Measurements from ENCODE around the gene HNRNPA2B1.
"Not testable (repeated sequence)": the region's sequence is repeated elsewhere in the genome, so short reads cannot be mapped to it uniquely, and the experiment has no call there.

Gene HNRNPA2B1

DNA sequence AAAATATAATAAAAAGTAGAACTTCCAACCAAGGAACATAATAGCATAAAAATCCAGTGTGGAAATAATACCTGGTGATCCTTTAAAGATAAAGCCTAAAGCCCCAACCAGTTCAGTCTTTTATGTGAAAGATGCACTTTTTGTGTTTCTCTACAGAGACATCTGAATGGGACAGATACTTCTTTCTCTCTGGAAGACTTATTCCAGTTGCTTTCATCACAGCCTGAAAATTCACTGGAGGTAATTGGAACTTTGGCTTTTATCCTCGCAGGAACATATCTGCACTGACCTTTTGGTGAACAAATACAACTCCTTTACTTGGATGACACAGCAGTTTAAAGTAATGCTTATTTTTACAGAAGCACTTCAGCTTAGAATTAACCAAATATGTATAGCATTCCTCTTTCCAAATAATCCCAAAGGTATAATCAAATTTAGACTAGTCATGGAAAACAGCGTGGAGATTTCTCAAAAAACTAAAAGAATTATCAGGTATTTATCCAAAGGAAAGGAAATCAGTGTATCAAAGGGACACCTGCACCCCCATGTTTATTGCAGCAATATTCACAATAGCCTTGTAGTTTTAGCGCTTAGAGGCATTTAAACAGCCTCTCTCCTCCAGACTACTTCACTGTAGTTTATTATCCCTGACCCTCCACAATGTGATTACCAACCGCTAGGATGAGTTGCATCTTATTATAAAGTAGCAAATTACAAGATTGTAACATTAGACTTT is 16.8 kb downstream of the HNRNPA2B1 start:
- DNase-seq, result no peak

DNA sequence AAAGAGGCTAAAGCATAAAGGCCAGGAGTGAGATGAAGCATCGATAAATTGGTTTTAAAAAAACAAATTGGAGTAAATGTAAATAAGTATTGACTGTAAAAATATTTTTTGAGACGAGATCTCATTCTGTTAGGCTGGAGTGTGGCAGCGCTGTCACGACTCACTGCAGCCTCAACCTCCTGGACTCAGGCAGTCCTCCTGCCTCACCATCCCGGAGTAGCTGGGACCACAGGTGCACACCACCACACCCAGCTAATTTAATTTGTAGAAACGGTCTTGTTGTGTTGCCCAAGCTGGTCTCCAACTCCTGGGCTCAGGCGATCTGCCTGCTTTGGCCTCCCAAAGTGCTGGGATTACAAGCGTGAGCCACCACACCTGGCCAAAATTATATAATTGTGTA is 17.8 kb downstream of the HNRNPA2B1 start:
- no peak for DNase-seq

DNA sequence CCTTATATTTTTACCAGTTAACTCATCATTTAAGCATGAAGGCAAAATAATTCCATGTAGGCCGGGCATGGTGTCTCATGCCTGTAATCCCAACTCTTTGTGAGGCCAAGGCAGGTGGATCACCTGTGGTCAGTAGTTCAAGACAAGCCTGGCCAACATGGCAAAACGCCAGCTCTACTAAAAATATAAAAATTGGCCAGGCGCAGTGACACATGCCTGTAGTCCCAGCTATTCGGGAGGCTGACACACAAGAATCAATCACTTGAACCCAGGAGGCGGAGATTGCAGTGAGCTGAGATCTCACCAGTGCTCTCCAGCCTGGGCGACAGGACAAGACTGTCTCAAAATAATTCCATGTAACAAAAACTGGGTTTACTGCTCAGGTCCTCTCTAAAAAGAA is 18.3 kb downstream of the HNRNPA2B1 start:
- no peak for DNase-seq

DNA sequence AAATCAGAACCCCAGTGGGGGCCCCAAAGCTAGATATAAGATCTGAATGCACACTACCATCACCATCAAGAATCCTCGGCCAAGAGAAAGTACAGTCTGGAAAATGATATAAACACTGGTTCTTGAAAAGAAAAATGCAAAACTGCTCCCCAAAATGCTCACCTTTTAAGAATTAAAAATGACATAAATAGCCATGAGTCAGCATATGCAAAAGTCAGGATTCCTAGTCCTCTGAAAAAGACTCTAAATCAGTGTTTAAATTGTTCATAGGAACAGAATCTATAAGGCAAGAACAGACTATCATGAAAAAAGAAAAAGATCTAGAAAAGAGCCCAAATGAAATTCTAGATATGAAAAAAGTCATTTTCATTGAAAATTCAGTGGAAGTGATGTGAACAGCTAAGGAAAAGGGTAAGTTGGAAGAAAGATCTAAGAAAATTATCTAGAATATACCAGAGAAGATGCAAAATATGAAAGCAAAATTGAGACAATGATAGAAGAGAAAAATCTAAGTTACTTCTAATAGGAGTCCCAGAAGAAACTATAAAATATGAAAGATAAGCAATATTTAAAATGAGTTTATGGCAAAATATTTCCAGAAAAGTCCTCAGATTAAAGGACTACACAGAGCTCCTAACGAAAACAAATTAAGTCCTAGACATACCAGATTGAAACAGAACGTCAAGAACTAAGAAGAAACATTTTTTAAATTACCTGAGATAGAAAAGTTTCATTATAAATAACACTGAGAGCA is 18.9 kb downstream of the HNRNPA2B1 start:
- DNase-seq, result no peak

DNA sequence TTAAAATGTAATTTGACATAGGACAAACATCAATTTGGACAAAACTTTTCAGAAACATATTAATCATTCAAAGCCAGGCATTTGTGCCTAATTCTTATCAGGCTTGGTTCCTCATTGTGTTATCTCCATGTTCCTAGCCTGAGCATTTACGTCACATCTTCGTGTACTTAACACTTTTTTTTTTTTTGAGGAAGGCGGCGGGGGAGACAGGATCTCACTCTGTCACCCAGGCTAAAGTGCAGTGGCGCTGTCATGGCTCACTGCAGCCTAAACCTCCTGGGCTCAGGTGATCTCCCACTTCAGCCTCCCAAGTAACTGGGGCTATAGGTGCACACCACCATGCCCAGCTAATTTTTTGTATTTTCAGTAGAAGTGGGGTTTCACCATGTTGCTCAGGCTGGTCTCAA is 19.8 kb downstream of the HNRNPA2B1 start:
- DNase-seq, result no peak

DNA sequence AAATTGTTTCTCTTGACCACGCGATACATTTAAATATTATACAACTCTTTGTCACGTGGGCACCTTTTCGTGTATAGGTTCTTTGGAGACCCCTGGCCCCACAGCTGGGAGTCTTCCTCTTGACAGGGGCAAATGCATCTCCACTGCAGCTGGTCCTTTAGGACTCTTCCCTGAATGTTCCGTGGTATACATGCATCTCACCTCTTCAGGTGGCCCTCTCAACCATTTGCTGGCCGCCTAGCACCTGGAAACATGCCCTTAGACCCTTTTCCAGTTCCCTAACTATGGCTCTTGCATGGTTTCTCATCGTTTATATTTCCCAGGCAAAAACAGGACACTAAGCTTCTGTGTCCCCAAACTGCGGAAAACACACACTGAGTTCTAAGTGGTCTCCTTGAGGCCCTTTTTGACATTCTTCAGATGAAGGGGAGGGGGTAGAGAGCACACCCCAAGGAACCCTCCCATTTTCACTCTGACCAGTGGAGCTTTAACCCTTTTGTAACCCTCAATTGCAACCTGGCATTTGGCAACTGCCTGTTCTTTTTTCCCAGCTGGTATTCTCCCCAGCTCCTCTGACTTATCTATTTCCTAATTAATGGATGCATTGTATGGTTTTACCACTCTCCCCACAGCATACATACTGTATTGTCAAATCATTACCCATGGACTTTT is 20.6 kb downstream of the HNRNPA2B1 start:
- DNase-seq, result no peak

DNA sequence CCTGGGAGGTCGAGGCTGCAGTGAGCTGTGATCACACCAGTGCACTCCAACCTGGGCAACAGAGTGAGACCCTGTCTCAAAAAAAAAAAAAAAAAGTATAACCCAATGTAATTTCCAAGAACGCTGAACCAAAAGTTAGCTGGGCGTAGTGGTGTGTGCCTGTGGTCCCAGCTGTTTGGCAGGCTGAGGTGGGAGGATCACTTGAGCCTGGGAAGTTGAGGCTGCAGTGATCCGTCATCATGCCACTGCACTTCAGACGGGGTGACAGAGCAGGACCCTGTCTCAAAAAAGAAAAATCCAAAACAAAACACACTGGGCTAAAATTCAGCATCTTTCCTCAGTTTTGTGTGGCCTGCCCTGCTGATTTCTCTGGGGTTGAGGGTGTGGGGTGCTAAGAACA is 21.1 kb downstream of the HNRNPA2B1 start:
- DNase-seq, result no peak

DNA sequence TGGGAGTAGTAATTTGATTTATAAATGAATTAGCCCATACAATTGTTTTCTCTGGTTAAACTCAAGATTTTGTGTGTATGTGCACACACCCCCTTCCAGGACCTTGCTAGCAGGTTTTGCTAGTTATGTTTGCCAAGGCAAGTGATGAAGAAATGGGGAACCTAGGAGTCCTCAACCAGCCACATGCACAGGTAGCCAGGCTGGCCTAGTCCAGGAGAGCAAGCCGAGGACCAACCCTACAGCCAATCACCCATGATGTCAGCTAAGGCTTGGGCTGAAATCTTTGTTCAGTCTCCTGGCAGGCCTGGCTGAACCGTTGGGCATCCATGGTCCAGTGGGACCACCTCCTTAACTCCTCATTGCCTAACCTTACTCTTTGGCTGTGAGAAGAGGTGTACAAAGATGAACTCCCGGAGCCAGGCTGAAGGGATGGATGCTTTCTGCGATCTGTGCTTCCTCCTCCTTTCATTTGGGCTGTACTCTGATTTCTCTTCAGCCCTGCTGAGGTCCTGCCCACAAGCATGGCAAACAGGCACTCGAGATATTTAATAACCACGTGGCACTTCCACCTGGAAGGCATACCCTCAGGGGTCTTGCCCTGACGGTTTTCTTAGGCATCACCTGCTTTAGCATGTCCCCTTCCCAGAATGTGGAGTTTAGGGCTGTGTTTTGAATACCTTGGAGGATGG is 22.1 kb downstream of the HNRNPA2B1 start:
- no peak for DNase-seq

DNA sequence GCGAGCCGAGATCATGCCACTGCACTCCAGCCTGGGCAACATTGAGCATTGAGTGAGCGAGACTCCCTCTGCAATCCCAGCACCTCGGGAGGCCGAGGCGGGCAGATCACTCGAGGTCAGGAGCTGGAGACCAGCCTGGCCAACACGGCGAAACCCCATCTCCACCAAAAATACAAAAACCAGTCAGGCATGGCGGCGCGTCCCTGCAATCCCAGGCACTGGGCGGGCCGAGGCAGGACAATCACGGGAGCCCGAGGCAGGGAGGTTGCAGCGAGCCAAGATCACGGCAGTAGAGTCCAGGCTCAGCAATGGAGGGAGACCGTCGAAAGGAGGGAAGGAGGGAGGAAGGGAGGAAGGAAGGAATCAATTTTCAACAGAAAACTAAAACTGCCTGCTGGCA is 23.3 kb downstream of the HNRNPA2B1 start:
- DNase-seq, result not testable (repeated sequence)

DNA sequence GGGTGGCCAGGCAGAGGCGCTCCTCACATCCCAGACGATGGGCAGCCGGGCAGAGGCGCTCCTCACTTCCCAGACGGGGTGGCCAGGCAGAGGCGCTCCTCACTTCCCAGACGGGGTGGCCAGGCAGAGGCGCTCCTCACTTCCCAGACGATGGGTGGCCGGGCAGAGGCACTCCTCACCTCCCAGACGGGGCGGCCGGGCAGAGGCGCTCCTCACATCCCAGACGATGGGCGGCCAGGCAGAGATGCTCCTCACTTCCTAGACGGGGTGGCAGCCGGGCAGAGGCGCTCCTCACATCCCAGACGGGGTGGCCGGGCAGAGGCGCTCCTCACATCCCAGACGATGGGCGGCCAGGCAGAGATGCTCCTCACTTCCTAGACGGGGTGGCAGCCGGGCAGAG is 23.9 kb downstream of the HNRNPA2B1 start:
- not testable (repeated sequence) for DNase-seq

DNA sequence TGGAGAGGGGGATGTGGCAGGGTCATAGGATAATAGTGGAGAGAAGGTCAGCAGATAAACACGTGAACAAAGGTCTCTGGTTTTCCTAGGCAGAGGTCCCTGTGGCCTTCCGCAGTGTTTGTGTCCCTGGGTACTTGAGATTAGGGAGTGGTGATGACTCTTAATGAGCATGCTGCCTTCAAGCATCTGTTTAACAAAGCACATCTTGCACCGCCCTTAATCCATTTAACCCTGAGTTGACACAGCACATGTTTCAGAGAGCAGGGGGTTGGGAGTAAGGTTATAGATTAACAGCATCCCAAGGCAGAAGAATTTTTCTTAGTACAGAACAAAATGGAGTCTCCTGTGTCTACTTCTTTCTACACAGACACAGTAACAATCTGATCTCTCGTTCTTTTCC is 24.6 kb downstream of the HNRNPA2B1 start:
- not testable (repeated sequence) for DNase-seq

DNA sequence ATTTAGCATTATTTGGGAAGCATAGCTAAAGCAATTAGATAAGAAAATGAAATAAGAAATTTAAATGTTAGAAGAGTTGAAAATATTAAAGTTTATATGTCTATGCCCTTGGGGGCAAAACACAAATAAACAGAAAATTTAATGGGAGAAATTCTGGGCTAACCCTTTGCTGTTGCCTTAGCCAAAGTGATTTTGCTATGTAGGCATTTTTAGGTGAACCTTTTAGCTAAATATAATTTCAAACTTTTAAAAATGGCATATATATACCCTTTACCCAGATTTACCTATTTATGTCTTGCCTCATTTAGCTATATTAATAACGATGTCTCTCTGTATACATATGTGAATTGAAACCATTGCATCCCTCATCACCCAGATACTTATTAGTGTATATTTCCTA is 28.5 kb downstream of the HNRNPA2B1 start:
- no peak for DNase-seq

DNA sequence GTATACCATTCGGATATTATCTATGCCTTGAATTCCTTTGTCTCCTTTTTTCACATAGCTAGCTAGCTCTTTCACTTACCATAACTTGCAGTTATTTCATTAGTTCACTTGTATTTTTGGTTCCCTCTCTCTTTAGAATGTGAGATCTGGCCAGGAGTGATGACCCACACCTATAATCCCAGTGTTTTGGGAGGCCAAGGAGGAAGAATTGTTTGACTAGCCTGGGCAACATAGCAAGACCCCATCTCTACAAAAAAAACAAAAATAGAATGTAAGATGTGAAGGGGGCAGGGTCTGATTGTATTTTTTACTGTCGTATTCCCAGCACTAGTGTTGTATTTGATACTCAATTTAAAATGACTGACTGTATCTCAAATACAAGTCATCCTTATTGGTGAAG is 28.9 kb downstream of the HNRNPA2B1 start:
- no peak for DNase-seq

DNA sequence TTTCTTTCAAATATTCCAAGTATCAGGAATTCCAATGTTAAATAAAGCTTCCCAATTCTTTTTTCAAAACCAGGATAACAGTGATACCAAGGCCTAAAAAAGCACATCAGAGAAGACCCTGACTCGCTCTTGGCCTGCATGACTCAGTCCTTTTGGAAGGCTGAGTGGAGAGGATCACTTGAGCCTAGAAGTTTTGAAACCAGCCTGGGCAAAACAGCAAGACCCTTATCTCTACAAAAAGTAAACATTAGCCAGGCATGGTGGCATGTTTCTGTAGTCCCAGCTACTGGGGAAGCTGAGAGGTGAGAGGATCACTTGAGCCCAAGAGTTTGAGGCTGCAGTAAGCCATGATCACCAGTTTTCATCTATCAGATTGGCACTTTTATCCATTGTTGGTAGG is 29.9 kb downstream of the HNRNPA2B1 start:
- no peak for DNase-seq

DNA sequence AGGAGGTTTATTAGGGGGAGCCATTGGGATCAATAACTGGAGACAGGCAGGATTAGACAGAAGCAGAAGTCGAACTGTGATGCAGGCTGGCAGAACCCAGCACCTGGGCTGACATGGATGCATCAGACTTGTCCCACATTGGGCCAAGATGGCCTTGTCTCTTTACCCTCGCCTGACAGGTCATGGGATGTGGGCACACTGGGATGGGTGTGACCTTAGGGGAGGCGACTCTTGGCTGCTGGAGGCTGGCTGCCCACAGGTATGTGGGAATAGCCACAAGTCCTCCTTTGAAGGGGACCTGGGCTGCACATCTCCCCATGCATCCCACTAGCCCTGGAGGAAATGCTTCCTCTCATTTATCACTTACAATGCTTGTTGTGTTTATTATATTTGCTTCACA is 31.3 kb downstream of the HNRNPA2B1 start:
- DNase-seq, result no peak

DNA sequence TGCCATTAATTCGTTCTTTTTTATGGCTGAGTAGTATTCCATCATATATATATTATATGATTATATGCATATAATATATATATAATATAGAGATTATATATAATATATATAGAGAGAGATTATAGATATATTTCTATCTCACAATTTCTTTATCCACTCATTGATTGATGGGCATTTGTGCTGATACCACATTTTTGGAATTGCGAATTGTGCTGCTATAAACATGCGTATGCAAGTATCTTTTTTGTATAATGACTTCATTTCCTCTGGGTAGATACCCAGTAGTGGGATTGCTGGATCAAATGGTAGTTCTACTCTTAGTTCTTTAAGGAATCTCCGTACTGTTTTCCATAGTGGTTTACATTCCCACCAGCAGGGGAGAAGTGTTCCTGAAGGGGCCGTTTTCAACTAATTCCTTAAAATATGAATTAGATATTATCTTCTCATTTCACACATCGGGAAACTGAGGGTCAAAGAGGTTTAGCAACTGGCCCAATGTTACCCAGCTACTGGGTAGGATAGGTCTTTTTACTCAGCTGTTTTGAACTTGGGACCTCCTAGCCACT is 32.0 kb downstream of the HNRNPA2B1 start:
- DNase-seq, result no peak

DNA sequence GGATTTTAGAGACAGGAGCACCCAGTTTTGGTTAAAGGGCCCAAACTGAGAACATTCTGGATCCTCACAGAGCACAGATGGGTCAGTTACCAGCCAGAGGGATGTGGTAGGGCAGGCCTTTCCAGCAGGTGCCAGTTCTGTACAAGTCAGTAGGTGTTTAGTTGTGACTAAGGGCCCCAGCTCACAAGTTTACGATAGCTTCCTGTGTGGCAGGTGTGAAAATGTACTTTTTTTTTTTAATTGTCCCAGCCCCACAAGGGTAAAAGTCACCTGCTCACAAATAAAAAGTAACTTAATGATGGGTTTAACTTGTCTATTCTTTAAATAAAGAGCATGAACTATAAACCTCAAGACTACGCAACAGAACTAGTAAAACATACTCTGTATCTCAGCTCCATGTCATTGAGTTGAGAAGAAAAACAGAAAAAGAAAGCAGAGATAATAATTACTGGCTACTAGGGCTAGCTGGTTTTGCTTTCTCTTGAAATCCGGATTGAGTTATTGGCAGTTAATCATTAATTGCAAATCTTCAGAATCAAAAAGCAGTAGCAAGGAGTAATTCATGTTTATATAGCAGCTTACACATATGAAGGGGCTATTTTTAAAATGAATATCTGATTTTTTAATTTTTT is 33.1 kb downstream of the HNRNPA2B1 start:
- DNase-seq, result no peak

DNA sequence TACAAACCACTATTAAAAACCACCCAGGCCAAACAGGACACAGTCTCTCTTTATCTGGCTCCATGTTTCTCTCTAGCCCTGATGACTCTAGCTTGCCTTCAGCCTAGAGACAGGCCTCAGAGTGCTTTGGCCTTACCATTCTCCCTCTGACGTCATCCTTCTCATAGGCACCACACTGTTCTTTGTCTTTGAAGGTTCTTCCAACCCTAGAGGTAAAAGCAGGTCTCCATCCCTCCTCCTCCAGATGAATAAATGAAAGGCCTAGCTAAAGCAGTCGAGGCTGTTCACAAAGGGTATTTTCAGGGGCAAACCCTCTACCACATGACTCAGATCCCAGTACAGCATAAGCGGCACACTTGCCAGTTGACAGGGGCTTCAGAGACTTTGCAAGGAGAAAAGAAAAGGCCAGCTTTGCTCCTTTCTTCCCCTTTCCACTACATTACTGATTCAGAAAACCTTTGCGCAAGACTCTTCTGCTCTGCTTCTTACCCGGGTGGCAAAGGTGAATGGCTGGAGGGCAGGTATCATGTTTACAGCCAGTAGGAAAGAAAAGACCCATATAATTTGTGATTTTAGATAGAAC is 33.8 kb downstream of the HNRNPA2B1 start:
- no peak for DNase-seq

DNA sequence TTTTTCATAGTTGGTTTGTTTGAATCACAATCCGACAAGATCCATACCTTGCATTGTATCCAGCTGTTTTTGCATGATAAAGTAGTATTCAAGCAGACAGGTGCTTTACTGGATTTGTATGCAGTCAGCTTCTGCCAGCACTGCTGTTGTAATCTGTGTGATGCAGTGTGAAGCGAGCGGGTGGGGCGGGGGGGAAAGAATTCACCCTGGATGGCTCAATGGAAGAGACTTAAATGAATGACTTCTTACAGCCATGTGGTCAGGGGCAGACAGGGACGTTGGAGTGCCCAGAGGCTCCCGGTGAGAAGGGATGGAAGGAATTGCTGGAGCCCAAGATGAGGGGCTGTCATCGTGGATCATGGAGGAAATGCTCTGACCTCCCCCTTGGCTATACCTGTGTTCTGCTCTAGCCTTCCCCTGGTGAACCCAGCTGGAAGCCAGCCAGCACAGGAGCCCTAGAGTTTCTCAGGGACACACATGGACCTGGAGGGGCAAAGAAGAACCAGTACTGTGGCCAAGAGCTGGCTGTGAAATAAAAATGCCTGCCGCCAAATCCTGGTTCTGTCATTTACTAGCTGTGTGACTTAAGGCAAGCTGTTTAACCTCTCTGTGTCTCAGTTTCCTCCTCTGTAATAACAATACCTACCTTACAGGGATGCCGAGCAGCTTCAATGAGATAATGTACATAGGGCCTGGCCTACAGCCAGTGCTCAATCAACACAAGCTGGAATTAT is 34.4 kb downstream of the HNRNPA2B1 start:
- no peak for DNase-seq

DNA sequence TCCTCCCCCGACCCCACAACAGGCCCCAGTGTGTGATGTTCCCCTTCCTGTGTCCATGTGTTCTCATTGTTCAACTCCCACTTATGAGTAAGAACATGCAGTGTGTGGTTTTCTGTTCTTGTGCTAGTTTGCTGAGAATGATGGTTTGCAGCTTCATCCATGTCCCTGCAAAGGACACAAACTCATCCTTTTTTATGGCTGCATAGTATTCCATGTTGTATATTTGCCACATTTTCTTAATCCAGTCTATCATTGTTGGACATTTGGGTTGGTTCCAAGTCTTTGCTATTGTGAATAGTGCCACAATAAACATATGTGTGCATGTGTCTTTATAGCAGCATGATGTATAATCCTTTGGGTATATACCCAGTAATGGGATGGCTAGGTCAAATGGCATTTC is 36.7 kb downstream of the HNRNPA2B1 start:
- DNase-seq, result not testable (repeated sequence)

DNA sequence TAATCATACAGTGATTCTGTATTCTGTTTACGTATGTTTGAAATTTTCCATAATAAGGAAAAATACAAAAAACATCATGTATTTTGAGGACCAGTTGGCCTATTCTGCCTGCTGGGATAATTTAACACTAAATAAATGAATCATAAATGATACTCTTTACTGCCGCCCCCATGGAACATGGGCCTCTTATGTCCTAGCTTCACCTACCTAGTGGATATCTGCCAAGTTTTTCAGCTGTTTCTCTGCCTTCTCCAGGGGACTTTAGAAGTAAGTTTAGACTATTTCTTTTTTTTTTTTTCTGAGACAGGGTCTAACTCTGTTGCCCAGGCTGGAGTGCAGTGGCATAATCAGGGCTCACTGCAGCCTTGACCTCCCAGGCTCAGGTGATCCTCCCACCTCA is 38.1 kb downstream of the HNRNPA2B1 start:
- no peak for DNase-seq
